ENCODE data around the gene CAMSAP1.

CAMSAP1 gene

GRCh38 chr9:135865531-135865930 lies 41.8 kb downstream of the CAMSAP1 start:
- no peaks in the 10 kb centered on the region for H3K9me3 ChIP-seq (ENCODE audit: insufficient read depth, low read length)
- no peak overlapping the region for H3K9ac ChIP-seq (ENCODE audit: insufficient read length, low read depth)
- H3K27me3 ChIP-seq (ENCODE audit: insufficient read depth, insufficient read length), result no peaks in the 10 kb centered on the region
- no peak for TF ChIP-seq ZNF274 (IDR thresholded peaks at IDR 0.05; ENCODE audit: low read depth, low read length)
- TF ChIP-seq SUZ12 (IDR thresholded peaks at IDR 0.05; ENCODE audit: extremely low read depth, insufficient read depth, insufficient read length), result no peak
- TF ChIP-seq YY1 (IDR thresholded peaks at IDR 0.05; ENCODE audit: insufficient read depth, insufficient read length), result no peak
- peaks cover 3% of the 10 kb centered on the region for H3K4me1 ChIP-seq (ENCODE audit: insufficient read depth, insufficient read length)
- peaks cover 32% of the 10 kb centered on the region for H3K36me3 ChIP-seq (ENCODE audit: insufficient read depth, insufficient read length, low read length)
- no peak overlapping the region for H3K4me3 ChIP-seq (ENCODE audit: insufficient read length, low read depth)
- no peak for DNase-seq (ENCODE audit: low read depth, low spot score)

GRCh38 chr9:135864447-135865049 lies 42.8 kb downstream of the CAMSAP1 start:
- H3K4me3 ChIP-seq (ENCODE audit: insufficient read length, low read depth), result no peak overlapping the region
- peaks cover 3% of the 10 kb centered on the region for H3K4me1 ChIP-seq (ENCODE audit: insufficient read depth, insufficient read length)
- no peak overlapping the region for H3K9ac ChIP-seq (ENCODE audit: insufficient read length, low read depth)
- H3K9me3 ChIP-seq (ENCODE audit: insufficient read depth, low read length), result no peaks in the 10 kb centered on the region
- H3K27me3 ChIP-seq (ENCODE audit: insufficient read depth, insufficient read length), result no peaks in the 10 kb centered on the region
- no peak for TF ChIP-seq YY1 (IDR thresholded peaks at IDR 0.05; ENCODE audit: insufficient read depth, insufficient read length)
- no peak for TF ChIP-seq SUZ12 (IDR thresholded peaks at IDR 0.05; ENCODE audit: extremely low read depth, insufficient read depth, insufficient read length)
- no peak for TF ChIP-seq ZNF274 (IDR thresholded peaks at IDR 0.05; ENCODE audit: low read depth, low read length)
- peaks cover 36% of the 10 kb centered on the region for H3K36me3 ChIP-seq (ENCODE audit: insufficient read depth, insufficient read length, low read length)
- peak; percentile 42 for DNase-seq (ENCODE audit: low read depth, low spot score)

- no peak overlapping the region for H3K9ac ChIP-seq (ENCODE audit: insufficient read length, low read depth)
- no peak for TF ChIP-seq ZNF274 (IDR thresholded peaks at IDR 0.05; ENCODE audit: low read depth, low read length)
- TF ChIP-seq SUZ12 (IDR thresholded peaks at IDR 0.05; ENCODE audit: extremely low read depth, insufficient read depth, insufficient read length), result no peak
- no peak for TF ChIP-seq YY1 (IDR thresholded peaks at IDR 0.05; ENCODE audit: insufficient read depth, insufficient read length)
- H3K27me3 ChIP-seq (ENCODE audit: insufficient read depth, insufficient read length), result no peaks in the 10 kb centered on the region
- no peak for DNase-seq (ENCODE audit: low read depth, low spot score)
- no peaks in the 10 kb centered on the region for H3K9me3 ChIP-seq (ENCODE audit: insufficient read depth, low read length)
- no peak overlapping the region for H3K4me3 ChIP-seq (ENCODE audit: insufficient read length, low read depth)
- peaks cover 38% of the 10 kb centered on the region for H3K36me3 ChIP-seq (ENCODE audit: insufficient read depth, insufficient read length, low read length)
- peaks cover 5% of the 10 kb centered on the region for H3K4me1 ChIP-seq (ENCODE audit: insufficient read depth, insufficient read length)
Observed at GRCh38 chr9:135862809-135863208, 44.5 kb downstream of the CAMSAP1 start.

- DNase-seq (ENCODE audit: low read depth, low spot score), result no peak
- peaks cover 48% of the 10 kb centered on the region for H3K36me3 ChIP-seq (ENCODE audit: insufficient read depth, insufficient read length, low read length)
- H3K9ac ChIP-seq (ENCODE audit: insufficient read length, low read depth), result no peak overlapping the region
- no peak for TF ChIP-seq SUZ12 (IDR thresholded peaks at IDR 0.05; ENCODE audit: extremely low read depth, insufficient read depth, insufficient read length)
- no peak for TF ChIP-seq YY1 (IDR thresholded peaks at IDR 0.05; ENCODE audit: insufficient read depth, insufficient read length)
- TF ChIP-seq ZNF274 (IDR thresholded peaks at IDR 0.05; ENCODE audit: low read depth, low read length), result no peak
- H3K27me3 ChIP-seq (ENCODE audit: insufficient read depth, insufficient read length), result no peaks in the 10 kb centered on the region
- H3K4me1 ChIP-seq (ENCODE audit: insufficient read depth, insufficient read length), result peaks cover 7% of the 10 kb centered on the region
- no peak overlapping the region for H3K4me3 ChIP-seq (ENCODE audit: insufficient read length, low read depth)
- H3K9me3 ChIP-seq (ENCODE audit: insufficient read depth, low read length), result no peaks in the 10 kb centered on the region
Observed at GRCh38 chr9:135858491-135859185, 48.7 kb downstream of the CAMSAP1 start.

GRCh38 chr9:135857843-135858242 lies 49.5 kb downstream of the CAMSAP1 start:
- H3K27me3 ChIP-seq (ENCODE audit: insufficient read depth, insufficient read length), result no peaks in the 10 kb centered on the region
- H3K36me3 ChIP-seq (ENCODE audit: insufficient read depth, insufficient read length, low read length), result peaks cover 49% of the 10 kb centered on the region
- no peaks in the 10 kb centered on the region for H3K9me3 ChIP-seq (ENCODE audit: insufficient read depth, low read length)
- TF ChIP-seq SUZ12 (IDR thresholded peaks at IDR 0.05; ENCODE audit: extremely low read depth, insufficient read depth, insufficient read length) (no peak), YY1 (IDR thresholded peaks at IDR 0.05; ENCODE audit: insufficient read depth, insufficient read length) (no peak), ZNF274 (IDR thresholded peaks at IDR 0.05; ENCODE audit: low read depth, low read length) (no peak)
- DNase-seq (ENCODE audit: low read depth, low spot score), result no peak
- peaks cover 7% of the 10 kb centered on the region for H3K4me1 ChIP-seq (ENCODE audit: insufficient read depth, insufficient read length)
- no peak overlapping the region for H3K4me3 ChIP-seq (ENCODE audit: insufficient read length, low read depth)
- H3K9ac ChIP-seq (ENCODE audit: insufficient read length, low read depth), result no peak overlapping the region

DNA sequence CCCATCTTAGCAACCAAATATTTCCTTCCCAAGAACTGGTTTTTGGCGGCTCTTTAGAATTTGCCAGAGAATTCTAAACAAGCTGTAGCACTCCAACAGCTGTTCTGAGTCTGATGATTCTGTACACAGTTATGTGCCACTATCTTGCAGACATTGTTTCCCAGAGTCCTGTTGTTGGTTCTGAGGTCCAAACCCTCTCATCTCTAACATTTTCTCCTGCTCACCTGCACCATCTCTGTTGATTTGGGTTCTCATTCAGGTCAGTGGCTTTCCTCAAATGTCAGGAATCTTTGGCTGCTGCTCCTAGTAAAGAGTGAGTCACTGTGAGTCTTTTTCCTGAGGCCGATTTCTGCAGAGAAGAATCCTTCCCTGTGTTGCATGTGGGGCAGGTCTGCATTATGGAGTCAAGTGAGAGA lies 50.0 kb downstream of the CAMSAP1 start:
- peaks cover 49% of the 10 kb centered on the region for H3K36me3 ChIP-seq (ENCODE audit: insufficient read depth, insufficient read length, low read length)
- TF ChIP-seq SUZ12 (IDR thresholded peaks at IDR 0.05; ENCODE audit: extremely low read depth, insufficient read depth, insufficient read length), result no peak
- TF ChIP-seq YY1 (IDR thresholded peaks at IDR 0.05; ENCODE audit: insufficient read depth, insufficient read length), result no peak
- no peak for TF ChIP-seq ZNF274 (IDR thresholded peaks at IDR 0.05; ENCODE audit: low read depth, low read length)

DNA sequence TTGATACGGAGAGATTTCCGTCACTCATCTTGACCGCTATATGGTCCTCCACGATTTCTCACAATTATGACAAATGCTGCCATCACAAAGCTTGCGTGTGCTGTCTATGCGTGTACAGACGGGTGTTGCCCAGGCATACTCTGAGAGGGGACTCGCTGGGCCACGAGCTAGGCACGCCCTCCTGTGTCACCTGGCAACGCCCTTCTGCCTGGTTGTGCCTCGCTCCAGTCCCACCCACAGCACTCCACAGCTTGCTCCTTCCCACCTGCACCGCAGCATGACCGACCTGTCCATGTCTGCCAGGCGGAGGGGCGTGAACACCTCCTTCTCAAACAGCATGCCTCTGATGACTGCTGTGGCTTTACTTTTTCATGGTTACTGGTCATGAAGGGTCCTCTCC lies 55.6 kb downstream of the CAMSAP1 start:
- peaks cover 51% of the 10 kb centered on the region for H3K36me3 ChIP-seq (ENCODE audit: insufficient read depth, insufficient read length, low read length)
- H3K4me3 ChIP-seq (ENCODE audit: insufficient read length, low read depth), result no peak overlapping the region
- DNase-seq (ENCODE audit: low read depth, low spot score), result no peak
- H3K27me3 ChIP-seq (ENCODE audit: insufficient read depth, insufficient read length), result no peaks in the 10 kb centered on the region
- H3K9ac ChIP-seq (ENCODE audit: insufficient read length, low read depth), result no peak overlapping the region
- peaks cover 6% of the 10 kb centered on the region for H3K4me1 ChIP-seq (ENCODE audit: insufficient read depth, insufficient read length)
- no peak for TF ChIP-seq SUZ12 (IDR thresholded peaks at IDR 0.05; ENCODE audit: extremely low read depth, insufficient read depth, insufficient read length)
- no peak for TF ChIP-seq YY1 (IDR thresholded peaks at IDR 0.05; ENCODE audit: insufficient read depth, insufficient read length)
- TF ChIP-seq ZNF274 (IDR thresholded peaks at IDR 0.05; ENCODE audit: low read depth, low read length), result no peak
- H3K9me3 ChIP-seq (ENCODE audit: insufficient read depth, low read length), result no peaks in the 10 kb centered on the region; the same call in 1 of the 2 replicates

More for the DNA sequence above, 50.0 kb downstream of the CAMSAP1 start:
- Histone ChIP-seq H3K27me3 (ENCODE audit: insufficient read depth, insufficient read length) (no peaks in the 10 kb centered on the region), H3K9me3 (ENCODE audit: insufficient read depth, low read length) (no peaks in the 10 kb centered on the region), H3K4me1 (ENCODE audit: insufficient read depth, insufficient read length) (peaks cover 7% of the 10 kb centered on the region), H3K9ac (ENCODE audit: insufficient read length, low read depth) (no peak overlapping the region), H3K4me3 (ENCODE audit: insufficient read length, low read depth) (no peak overlapping the region)
- DNase-seq (ENCODE audit: low read depth, low spot score), result no peak
